Esophagus muscularis mucosa (tissue), 2 donors: ENCODE results near the gene ZNF26.
"Not testable (repeated sequence)": the region's sequence is repeated elsewhere in the genome, so short reads cannot be mapped to it uniquely, and the experiment has no call there.

ENCODE experiments used
- POLR2A ChIP-seq: fragments of 450-650 bp; IDR thresholded peaks from one replicate; pipeline ENCODE4 v1.6.1; 2017; ENCODE audit warnings: antibody characterized with exemption, moderate library complexity, mild to moderate bottlenecking, low read depth
- POLR2AphosphoS5 ChIP-seq, 2 donors: sonication (generic); formaldehyde crosslinking; IDR thresholded peaks; one replicate each; pipeline ENCODE4 v1.6.1; 2017; ENCODE audit warnings: antibody characterized with exemption in 2 of 2

GRCh38 chr12:132936921-132937320, 49.2 kb upstream of the ZNF26 start:
- not testable (repeated sequence) for TF ChIP-seq POLR2AphosphoS5 (IDR thresholded peaks at IDR 0.05); POLR2A
